ENCODE data around the gene AP3S1. TPM values are rescaled to one million over a fixed set of nuclear protein-coding genes. Genes with fewer than 3 reads are reported as not detected.
"Not testable (repeated sequence)": the region's sequence is repeated elsewhere in the genome, so short reads cannot be mapped to it uniquely, and the experiment has no call there.

The AP3S1 gene
- polyA plus RNA-seq, 3 donors = 30.2 to 86.1 (median 84.8) TPM

GRCh38 chr5:115807654-115808052 is 34.1 kb upstream of the AP3S1 start:
- DNase-seq = no peak
- peaks cover 0 to 3% (median 0%) of the 10 kb centered on the region in 7 donors for H3K9me3 Mint-ChIP-seq
- H3K9me3 ChIP-seq (replicated peaks in 1 of 2; ENCODE audit: control insufficient read depth in 1 of 2, insufficient read depth in 1 of 2, low read length in 2 of 2) = no peaks in the 10 kb centered on the region
- H3K27me3 ChIP-seq (ENCODE audit: control insufficient read depth in 2 of 2, insufficient read depth in 2 of 2, low read length in 2 of 2) = peaks cover 2 to 25% of the 10 kb centered on the region in 2 donors
- H3K9ac ChIP-seq (ENCODE audit: insufficient read depth, low read length, poor library complexity, severe bottlenecking) = no peak overlapping the region
- H3K4me1 ChIP-seq (ENCODE audit: control insufficient read depth in 1 of 2, insufficient read depth in 2 of 2, low read length in 2 of 2) = no peaks in the 10 kb centered on the region
- H3K27ac ChIP-seq (ENCODE audit: low read depth in 1 of 2, low read length in 2 of 2) = no peak overlapping the region
- WGBS (ENCODE audit: insufficient coverage) = no CpG with 5 or more reads among the region's 2 CpGs
- H3K36me3 Mint-ChIP-seq = no peaks in the 10 kb centered on the region
- no peak overlapping the region for H3K4me3 Mint-ChIP-seq
- H4K20me1 ChIP-seq (ENCODE audit: insufficient read depth, low read length) = no peaks in the 10 kb centered on the region
- no peaks in the 10 kb centered on the region for H3K79me2 ChIP-seq (ENCODE audit: insufficient read depth, low read length)
- no peaks in the 10 kb centered on the region for H3K36me3 ChIP-seq (replicated peaks in 1 of 2; ENCODE audit: control insufficient read depth in 1 of 2, insufficient read depth in 2 of 2, low read length in 2 of 2)
- H3K4me3 ChIP-seq (replicated peaks in 1 of 3; ENCODE audit: low read depth in 2 of 3, low read length in 3 of 3) = no peak overlapping the region
- TF ChIP-seq CTCF (IDR thresholded peaks at IDR 0.05) = no peak
- no peak overlapping the region for H3K4me2 ChIP-seq (replicated peaks; ENCODE audit: extremely low read depth, low read length, poor library complexity, severe bottlenecking)
- no peaks in the 10 kb centered on the region for H3K4me1 Mint-ChIP-seq
- H3K27me3 Mint-ChIP-seq (ENCODE audit: low read depth in 3 of 3) = peaks cover 10 to 31% (median 11%) of the 10 kb centered on the region in 3 donors
- H3K27ac Mint-ChIP-seq = no peak overlapping the region
- no peak overlapping the region for H2AFZ ChIP-seq (ENCODE audit: insufficient read depth, low read depth, low read length, poor library complexity, severe bottlenecking)
- intact Hi-C loops (cut with micrococcal nuclease) = no loop called here

DNA sequence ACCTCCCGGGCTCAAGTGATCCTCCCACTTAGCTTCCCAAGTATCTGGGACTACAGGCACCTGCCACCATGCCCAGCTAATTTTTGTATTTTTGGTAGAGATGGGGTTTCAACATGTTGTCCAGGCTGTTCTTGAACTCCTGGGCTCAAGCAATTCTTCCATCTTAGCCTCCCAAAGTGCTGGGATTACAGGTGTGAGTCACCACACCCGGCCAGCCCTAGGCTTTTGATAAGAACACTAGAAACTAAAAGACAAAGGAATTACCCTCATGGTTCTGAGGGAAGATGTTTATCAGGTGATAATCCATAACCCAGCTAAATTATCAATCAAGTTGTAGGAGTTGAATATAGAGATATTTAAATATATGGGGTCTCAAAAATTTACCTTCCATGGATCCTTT is 33.7 kb upstream of the AP3S1 start:
- H3K9me3 Mint-ChIP-seq; H3K9ac ChIP-seq (ENCODE audit: insufficient read depth, low read length, poor library complexity, severe bottlenecking); H3K27ac ChIP-seq (ENCODE audit: low read depth in 1 of 2, low read length in 2 of 2); H3K4me1 Mint-ChIP-seq; H2AFZ ChIP-seq (ENCODE audit: insufficient read depth, low read depth, low read length, poor library complexity, severe bottlenecking); H3K27ac Mint-ChIP-seq; H3K4me2 ChIP-seq (replicated peaks; ENCODE audit: extremely low read depth, low read length, poor library complexity, severe bottlenecking); H3K4me1 ChIP-seq (ENCODE audit: control insufficient read depth in 1 of 2, insufficient read depth in 2 of 2, low read length in 2 of 2); DNase-seq; H3K79me2 ChIP-seq (ENCODE audit: insufficient read depth, low read length); H3K9me3 ChIP-seq (replicated peaks in 1 of 2; ENCODE audit: control insufficient read depth in 1 of 2, insufficient read depth in 1 of 2, low read length in 2 of 2); H3K36me3 ChIP-seq (replicated peaks in 1 of 2; ENCODE audit: control insufficient read depth in 1 of 2, insufficient read depth in 2 of 2, low read length in 2 of 2); H3K4me3 Mint-ChIP-seq; intact Hi-C loops (cut with micrococcal nuclease); H3K36me3 Mint-ChIP-seq; H4K20me1 ChIP-seq (ENCODE audit: insufficient read depth, low read length); H3K4me3 ChIP-seq (replicated peaks in 1 of 3; ENCODE audit: low read depth in 2 of 3, low read length in 3 of 3): not testable (repeated sequence)
- no CpG with 5 or more reads among the region's 2 CpGs for WGBS (ENCODE audit: insufficient coverage)
- H3K27me3 Mint-ChIP-seq (ENCODE audit: low read depth in 3 of 3) = peaks cover 12 to 35% (median 14%) of the 10 kb centered on the region in 3 donors
- peaks cover 3 to 28% of the 10 kb centered on the region in 2 donors for H3K27me3 ChIP-seq (ENCODE audit: control insufficient read depth in 2 of 2, insufficient read depth in 2 of 2, low read length in 2 of 2)

All from CD14-positive monocyte (primary cell).